Transverse colon (tissue), 4 donors: Measurements from ENCODE around the gene GPX4. TPM values are rescaled to one million over a fixed set of nuclear protein-coding genes. Genes with fewer than 3 reads are reported as not detected.

ENCODE experiments used
- DNase-seq: peaks from one replicate; pipeline ENCODE4 v3.0.0-alpha.2; 2019
- H3K27ac ChIP-seq, 4 donors: fragments of 200-600 bp; sonication (generic); 2 replicates each; pipeline ENCODE4 v1.5.1; 2016 to 2018; ENCODE audit warnings: inconsistent platforms in 4 of 4
- H3K27me3 ChIP-seq: fragments of 200-600 bp; sonication (generic); 2 replicates; pipeline ENCODE4 v1.5.1; 2017; ENCODE audit warnings: inconsistent platforms
- H3K36me3 ChIP-seq, 4 donors: fragments of 200-600 bp; sonication (generic); 2 replicates each; pipeline ENCODE4 v1.5.1; 2017 to 2019; ENCODE audit warnings: inconsistent platforms in 4 of 4
- H3K4me1 ChIP-seq, 4 donors: fragments of 200-600 bp; sonication (generic); 2 replicates each; pipeline ENCODE4 v1.5.1; 2017 to 2020; ENCODE audit warnings: inconsistent platforms in 4 of 4
- H3K4me3 ChIP-seq, 4 donors: fragments of 200-600 bp; sonication (generic); 1 replicate in 1 of 4; 2 replicates in 3 of 4; pipeline versions ENCODE4 v1.5.1 to v1.6.1; 2017 to 2019; ENCODE audit warnings: inconsistent platforms in 4 of 4
- H3K9me3 ChIP-seq, 2 donors: fragments of 200-600 bp; sonication (generic); 2 replicates each; pipeline ENCODE4 v1.5.1; 2017 to 2019; ENCODE audit warnings: inconsistent platforms in 2 of 2
- CTCF ChIP-seq, 5 experiments: fragments of 200-600 bp in 3 of 5; fragments of 450-650 bp in 2 of 5; sonication (generic) in 3 of 5; IDR thresholded peaks; 1 replicate in 2 of 5; 2 replicates in 3 of 5; pipeline ENCODE4 v1.5.1; 2016 to 2017; ENCODE audit warnings: antibody characterized with exemption in 5 of 5, inconsistent platforms in 3 of 5, mild to moderate bottlenecking in 2 of 5, moderate library complexity in 1 of 5
- EP300 ChIP-seq: sonication (generic); formaldehyde crosslinking; IDR thresholded peaks from one replicate; pipeline ENCODE4 v1.6.1; 2017; ENCODE audit warnings: antibody characterized with exemption, low read depth
- POLR2A ChIP-seq: fragments of 450-650 bp; IDR thresholded peaks from one replicate; pipeline ENCODE4 v1.6.1; 2016; ENCODE audit warnings: antibody characterized with exemption, mild to moderate bottlenecking, moderate library complexity
- POLR2AphosphoS5 ChIP-seq, 3 donors: sonication (generic); formaldehyde crosslinking; IDR thresholded peaks; one replicate each; pipeline ENCODE4 v1.6.1; 2016; ENCODE audit warnings: antibody characterized with exemption in 3 of 3
- WGBS, 2 donors: methylation state at CpG; one replicate each; pipeline ENCODE4 v1.1.5; 2018; ENCODE audit warnings: low coverage in 1 of 2; 5-methylcytosine and 5-hydroxymethylcytosine counted together
- in situ Hi-C, 4 donors: fragments of 200-750 bp; cut with MboI; loops; one replicate each; pipeline versions ENCODE4 v1.15.0 to v1.15.1; 2017; ENCODE audit warnings: low sequenced_read_pairs in 3 of 4, low pct_ligation_motif_present in 1 of 4, low pct_unique_long_range_greater_than_20kb in 1 of 4
- intact Hi-C: fragments of 100-400 bp; cut with DNase I; formaldehyde crosslinking; loops from one replicate; pipeline ENCODE4 v1.15.1; 2023; ENCODE audit warnings: low total_unique reads
- total RNA-seq, 4 donors: library from RNA; depleted of rRNA; stranded (reverse); fragments of >200 nt; gene quantifications; one replicate each; pipeline ENCODE4 v1.1.0, GENCODE V29; 2016

GPX4 gene
- total RNA-seq, 4 donors from 2014 or later: 115 to 426 (median 261) TPM

GRCh38 chr19:1141944-1142343 lies 38.1 kb downstream of the GPX4 start:
- peaks cover 0 to 1% (median under 1%) of the 10 kb centered on the region in 4 donors for H3K4me1 ChIP-seq
- in situ Hi-C loops: no loop called here
- intact Hi-C loops: no loop called here
- no peak overlapping the region for H3K27ac ChIP-seq
- no peak for TF ChIP-seq POLR2AphosphoS5 (IDR thresholded peaks at IDR 0.05)
- TF ChIP-seq EP300: no peak
- TF ChIP-seq CTCF (IDR thresholded peaks at IDR 0.05): no peak
- peaks cover 0 to 16% (median 2%) of the 10 kb centered on the region in 4 donors for H3K36me3 ChIP-seq
- DNase-seq: no peak
- no peak overlapping the region for H3K4me3 ChIP-seq
- H3K27me3 ChIP-seq: no peaks in the 10 kb centered on the region
- H3K9me3 ChIP-seq: no peaks in the 10 kb centered on the region
- WGBS, 2 donors: 80 to 81% methylated on average over 4 to 5 of the region's 5 CpGs

- in situ Hi-C loops (no loop called here), intact Hi-C loops (no loop called here)
- TF ChIP-seq CTCF (IDR thresholded peaks at IDR 0.05) (no peak), EP300 (no peak), POLR2A (no peak), POLR2AphosphoS5 (IDR thresholded peaks at IDR 0.05) (no peak)
- no peak overlapping the region for H3K4me3 ChIP-seq
- no peaks in the 10 kb centered on the region for H3K4me1 ChIP-seq
- no peak for DNase-seq
- no peaks in the 10 kb centered on the region for H3K9me3 ChIP-seq
- no peak overlapping the region for H3K27ac ChIP-seq
- 93% methylated on average over 33 of the region's 33 CpGs; no CpG with 5 or more reads in 1 of the 2 donors for WGBS, 2 donors
- peaks cover 0 to 16% (median 2%) of the 10 kb centered on the region in 4 donors for H3K36me3 ChIP-seq
- H3K27me3 ChIP-seq: no peaks in the 10 kb centered on the region
These were observed 40.1 kb downstream of the GPX4 start for GRCh38 chr19:1143828-1144399.

- no peak for DNase-seq
- peaks cover 0 to 16% (median 2%) of the 10 kb centered on the region in 4 donors for H3K36me3 ChIP-seq
- no peak for TF ChIP-seq CTCF (IDR thresholded peaks at IDR 0.05)
- no peak for TF ChIP-seq POLR2A
- intact Hi-C loops (no loop called here), in situ Hi-C loops (no loop called here)
- 77 to 100% methylated on average over 1 of the region's 1 CpG for WGBS, 2 donors
- no peaks in the 10 kb centered on the region for H3K9me3 ChIP-seq
- H3K27me3 ChIP-seq: no peaks in the 10 kb centered on the region
- H3K4me3 ChIP-seq: no peak overlapping the region
- H3K4me1 ChIP-seq: no peaks in the 10 kb centered on the region
- no peak overlapping the region for H3K27ac ChIP-seq
These were observed 40.9 kb downstream of the GPX4 start for GRCh38 chr19:1144741-1145140.

- intact Hi-C loops (no loop called here), in situ Hi-C loops (no loop called here)
- H3K27me3 ChIP-seq: no peaks in the 10 kb centered on the region
- no peak overlapping the region for H3K4me3 ChIP-seq
- no peaks in the 10 kb centered on the region for H3K9me3 ChIP-seq
- DNase-seq: no peak
- H3K27ac ChIP-seq: no peak overlapping the region
- TF ChIP-seq POLR2AphosphoS5 (IDR thresholded peaks at IDR 0.05): no peak
- TF ChIP-seq CTCF (IDR thresholded peaks at IDR 0.05): no peak
- no peak for TF ChIP-seq EP300
- no peak for TF ChIP-seq POLR2A
- peaks cover 0 to 16% (median 2%) of the 10 kb centered on the region in 4 donors for H3K36me3 ChIP-seq
- WGBS, 2 donors: 92 to 100% methylated on average over 1 to 26 of the region's 26 CpGs
- no peaks in the 10 kb centered on the region for H3K4me1 ChIP-seq
These were observed 42.0 kb downstream of the GPX4 start for GRCh38 chr19:1145635-1146411.
